ENCODE results near the gene INAFM1.

The INAFM1 gene

GRCh38 chr19:47274071-47274890, at the start of gene INAFM1:
INAFM1 (plus strand) TSS chr19:47274885; CDS start chr19:47274920, 35 bp downstream.
- DNase-seq: peak; percentile 100

GRCh38 chr19:47225746-47226425, 48.8 kb upstream of the INAFM1 start:
- peak; percentile 95 for DNase-seq

GRCh38 chr19:47226426-47227351, 48.0 kb upstream of the INAFM1 start:
- DNase-seq: peak; percentile 81

GRCh38 chr19:47227352-47228167, 47.1 kb upstream of the INAFM1 start:
- DNase-seq: peak; percentile 80

DNA sequence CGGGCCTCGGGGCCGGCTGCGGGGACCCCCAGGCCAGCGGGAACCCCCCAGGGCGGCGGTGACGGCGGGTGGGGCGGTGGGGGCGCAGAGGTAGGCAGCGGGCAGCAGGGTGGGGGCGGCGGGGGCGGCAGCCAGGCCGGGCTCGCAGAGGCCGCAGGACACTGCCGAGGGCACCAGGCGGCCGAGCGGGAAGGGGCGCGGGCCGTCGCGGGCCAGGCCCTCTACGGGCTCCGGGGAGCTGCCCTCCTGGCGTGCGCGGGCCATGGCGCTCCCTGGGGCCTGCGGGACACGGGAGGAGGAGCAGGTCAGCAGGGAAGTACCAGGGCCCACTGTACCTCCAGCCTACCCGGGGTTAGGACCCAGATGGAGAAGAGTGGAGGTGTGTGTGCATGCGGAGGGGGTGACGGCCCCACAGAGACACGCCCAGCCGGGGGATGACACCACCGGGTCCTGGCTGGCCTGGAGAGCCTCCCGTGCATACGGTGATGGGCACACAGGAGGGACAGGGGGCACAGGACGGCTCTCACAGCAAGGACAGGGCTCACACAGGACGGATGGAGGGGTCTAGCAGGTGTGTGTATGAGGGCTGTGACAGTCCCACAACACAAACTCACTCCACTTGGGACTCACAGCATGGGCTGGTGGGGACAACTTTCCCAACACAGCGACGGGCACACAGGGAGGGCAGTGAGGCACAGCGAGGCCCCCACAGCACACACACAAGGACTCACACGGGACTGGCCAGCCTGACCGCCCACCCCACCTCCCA, 46.3 kb upstream of the INAFM1 start:
- DNase-seq: peak; percentile 83

- DNase-seq: peak; percentile 75
Measured at GRCh38 chr19:47228937-47229675, 45.6 kb upstream of the INAFM1 start.

GRCh38 chr19:47229676-47230053, 45.0 kb upstream of the INAFM1 start:
- DNase-seq: peak; percentile 72

DNA sequence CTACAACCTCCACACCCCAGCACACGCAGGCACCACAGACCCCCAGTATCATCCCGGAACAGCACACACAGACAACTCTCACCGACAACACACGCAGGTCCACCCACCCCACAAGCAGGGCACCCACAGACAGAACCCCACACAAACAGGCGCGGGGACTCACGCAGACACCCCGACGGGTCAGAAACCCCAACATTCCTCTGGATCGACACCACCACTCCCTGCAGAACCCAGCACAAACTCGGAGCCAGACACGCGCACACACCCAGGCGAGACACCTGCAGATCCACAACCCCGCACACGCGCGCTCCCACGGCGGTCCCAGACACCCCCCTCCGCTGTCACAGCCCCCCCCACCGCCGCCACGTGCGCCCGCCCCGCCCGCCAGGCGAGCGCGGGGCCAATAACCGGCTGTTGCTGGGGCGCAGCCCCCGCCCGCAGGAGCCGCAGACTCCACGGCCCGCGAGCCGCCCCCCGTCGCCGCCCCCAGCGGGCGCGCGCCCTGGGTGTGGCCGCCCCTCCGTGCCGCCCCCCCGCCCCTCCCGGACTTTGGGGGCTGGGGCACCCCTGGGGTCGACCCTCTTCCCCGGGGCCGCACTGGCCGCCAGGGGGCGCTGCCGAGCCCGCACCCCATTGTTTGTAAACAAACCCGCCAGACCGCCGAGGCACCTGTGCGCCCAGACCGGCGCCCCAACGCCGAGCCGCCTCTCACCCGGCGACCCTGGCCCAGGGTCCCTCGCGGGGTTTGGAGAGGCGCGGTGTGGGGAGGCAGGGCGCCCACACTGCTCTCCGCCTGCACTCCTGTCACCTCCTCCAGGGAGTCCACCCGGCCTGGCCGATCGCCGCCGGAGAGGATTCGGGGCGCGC, 44.4 kb upstream of the INAFM1 start:
- DNase-seq: peak; percentile 94

DNA sequence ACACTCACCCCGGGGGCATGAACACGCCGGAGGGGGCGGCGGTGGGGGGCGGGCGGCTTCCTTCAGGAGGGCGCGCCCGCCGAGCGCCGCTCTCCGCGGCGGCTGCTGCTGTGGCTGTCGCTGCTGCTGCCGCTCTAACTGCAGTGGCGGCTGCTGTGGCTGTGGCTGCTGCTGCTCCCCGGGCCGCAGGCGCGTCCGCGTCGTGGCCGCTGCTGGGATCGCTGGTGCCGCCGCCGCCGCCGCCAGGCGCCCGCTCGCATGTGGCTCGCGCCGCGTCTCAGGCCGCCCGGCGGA, 43.8 kb upstream of the INAFM1 start, which contains the start of gene BBC3:
Gene BBC3 (minus strand): TSS at position 279 of the 294 bp plus-strand sequence. CDS start 2,768 bp downstream, outside the sequence.
- DNase-seq: no peak

DNA sequence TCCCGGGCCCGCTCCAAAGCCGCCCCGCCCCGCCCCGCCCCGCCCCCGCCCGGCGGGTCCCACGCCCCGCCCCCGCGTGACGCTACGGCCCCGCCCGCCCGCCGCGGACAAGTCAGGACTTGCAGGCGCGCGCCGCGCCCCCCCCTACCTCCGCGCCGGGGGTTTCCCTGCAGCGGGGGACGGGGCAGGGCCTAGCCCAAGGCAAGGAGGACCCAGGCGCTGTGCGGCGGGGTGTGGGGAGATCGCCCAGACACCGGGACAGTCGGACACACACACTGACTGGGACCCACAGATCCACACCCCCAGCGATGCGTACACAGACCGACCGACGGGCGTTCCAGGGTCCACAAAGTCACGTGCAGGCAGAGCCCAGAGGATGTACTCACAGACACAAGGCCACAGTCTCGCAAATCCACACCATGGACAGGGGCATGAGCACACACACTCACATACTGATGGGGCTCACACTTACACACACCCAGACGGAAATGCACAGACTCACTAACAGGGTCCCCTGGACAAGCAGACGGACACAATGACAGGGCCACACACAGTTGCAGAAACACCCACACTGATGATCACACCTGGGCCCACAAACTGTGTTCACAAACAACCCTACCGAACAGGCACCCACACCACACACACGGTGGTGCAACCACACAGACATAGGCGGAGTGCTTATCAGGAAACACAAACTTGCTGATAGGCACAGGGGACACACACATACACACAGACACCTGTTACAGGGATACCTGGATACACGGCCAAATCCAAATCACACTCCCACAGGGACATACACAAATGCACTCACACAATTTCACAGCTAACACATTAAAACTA, 43.2 kb upstream of the INAFM1 start:
- peak; percentile 97 for DNase-seq

GRCh38 chr19:47232422-47233211, 42.1 kb upstream of the INAFM1 start:
- peak; percentile 70 for DNase-seq

DNA sequence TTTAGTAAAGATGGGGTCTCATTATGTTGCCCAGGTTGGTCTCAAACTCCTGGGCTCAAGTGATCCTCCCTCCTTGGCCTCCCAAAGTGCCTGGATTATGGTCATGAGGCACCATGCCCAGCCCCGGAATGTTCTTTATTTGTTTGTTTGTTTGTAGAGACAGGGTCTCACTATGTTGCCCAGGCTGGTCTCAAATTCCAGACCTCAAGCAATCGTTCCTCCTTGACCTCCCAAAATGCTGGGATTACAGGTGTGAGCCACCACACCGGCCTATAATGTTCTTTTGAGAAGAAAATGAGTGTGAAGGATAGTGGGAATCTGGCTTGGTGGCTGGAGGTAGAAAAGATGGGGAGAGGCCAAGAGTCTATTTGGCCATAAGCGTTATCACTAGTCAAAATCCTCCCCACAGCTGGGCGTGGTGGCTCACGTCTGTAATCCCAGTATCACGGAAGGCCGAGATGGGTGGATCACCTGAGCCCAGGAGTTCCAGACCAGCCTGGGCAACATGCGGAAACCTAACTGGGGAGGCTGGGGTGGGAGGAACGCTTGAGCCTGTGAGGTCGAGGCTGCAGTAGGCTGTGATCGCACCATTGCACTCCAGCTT, 38.5 kb upstream of the INAFM1 start:
- DNase-seq: no peak

DNA sequence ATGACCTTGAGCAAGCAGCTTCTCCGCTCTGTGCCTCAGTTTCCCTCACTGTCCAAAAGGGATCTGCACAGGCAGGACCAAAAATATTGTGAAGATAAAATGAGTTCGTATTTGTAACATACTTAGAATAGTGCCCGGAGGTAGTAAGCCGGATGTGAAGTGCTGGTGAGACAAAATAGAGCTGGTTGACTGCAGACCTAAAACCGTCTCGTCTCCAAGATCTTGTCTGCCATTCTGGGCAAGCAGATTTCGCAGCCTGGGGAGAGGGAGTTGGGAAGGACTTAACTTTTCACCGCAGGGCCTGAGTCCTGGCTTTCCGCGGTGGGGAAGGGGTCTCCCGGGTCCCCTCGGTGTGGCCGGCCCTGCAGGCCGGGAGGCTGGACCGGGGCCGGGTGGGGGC, 35.5 kb upstream of the INAFM1 start:
- no peak for DNase-seq

DNA sequence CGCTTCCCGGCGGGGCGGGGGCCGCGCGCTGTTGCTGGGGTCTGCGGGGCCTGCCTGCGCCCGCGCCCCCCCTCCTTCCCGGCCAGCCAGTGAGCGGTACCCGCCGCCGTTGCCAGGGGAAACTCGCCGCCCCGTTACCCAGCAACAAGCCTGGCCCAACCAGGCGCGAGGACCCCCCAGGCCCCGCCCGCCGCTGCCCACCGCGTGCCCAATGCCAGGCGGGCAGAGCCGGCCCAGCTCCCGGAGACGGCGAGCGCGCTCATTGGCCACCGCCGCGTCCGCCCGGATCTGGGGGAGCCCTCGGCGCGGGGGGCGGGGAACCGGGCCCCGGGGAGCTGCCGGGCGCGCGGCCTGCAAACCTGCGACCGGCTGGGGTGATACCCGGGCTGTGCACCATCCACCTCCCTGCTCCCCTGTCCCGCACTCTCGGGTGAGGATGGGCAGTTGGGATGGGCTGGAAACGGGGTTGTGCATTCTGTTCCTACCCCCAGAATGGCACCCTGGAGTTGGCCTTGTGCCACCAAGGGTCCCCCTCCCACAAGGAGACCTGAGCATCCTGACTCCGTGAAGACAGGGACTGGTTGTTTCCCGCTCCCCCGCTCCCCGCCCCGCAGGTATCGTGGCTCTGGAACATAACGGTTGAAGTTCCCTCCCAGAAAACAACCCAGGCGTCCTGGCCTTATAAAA, 34.9 kb upstream of the INAFM1 start:
- peak; percentile 88 for DNase-seq

DNA sequence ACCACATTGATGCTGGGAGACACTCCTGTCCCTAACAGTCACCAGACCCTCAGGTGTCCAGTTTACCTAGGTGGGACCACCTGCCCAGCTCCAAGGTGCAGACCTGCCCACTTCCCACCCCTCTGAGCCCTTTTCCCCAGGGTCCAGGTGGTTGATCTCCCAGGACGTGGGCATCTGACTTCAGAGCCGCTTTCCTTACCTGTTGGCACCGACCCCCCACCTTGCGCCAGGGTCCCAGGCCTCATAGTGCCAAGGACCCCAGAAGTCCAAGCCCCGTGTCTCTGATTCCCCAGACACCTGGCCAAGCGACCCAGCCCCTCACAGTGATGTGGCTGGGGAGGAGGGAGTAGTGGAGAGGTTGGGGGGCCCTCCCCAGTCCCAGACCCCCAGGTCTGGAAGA, 34.1 kb upstream of the INAFM1 start:
- DNase-seq: no peak

DNA sequence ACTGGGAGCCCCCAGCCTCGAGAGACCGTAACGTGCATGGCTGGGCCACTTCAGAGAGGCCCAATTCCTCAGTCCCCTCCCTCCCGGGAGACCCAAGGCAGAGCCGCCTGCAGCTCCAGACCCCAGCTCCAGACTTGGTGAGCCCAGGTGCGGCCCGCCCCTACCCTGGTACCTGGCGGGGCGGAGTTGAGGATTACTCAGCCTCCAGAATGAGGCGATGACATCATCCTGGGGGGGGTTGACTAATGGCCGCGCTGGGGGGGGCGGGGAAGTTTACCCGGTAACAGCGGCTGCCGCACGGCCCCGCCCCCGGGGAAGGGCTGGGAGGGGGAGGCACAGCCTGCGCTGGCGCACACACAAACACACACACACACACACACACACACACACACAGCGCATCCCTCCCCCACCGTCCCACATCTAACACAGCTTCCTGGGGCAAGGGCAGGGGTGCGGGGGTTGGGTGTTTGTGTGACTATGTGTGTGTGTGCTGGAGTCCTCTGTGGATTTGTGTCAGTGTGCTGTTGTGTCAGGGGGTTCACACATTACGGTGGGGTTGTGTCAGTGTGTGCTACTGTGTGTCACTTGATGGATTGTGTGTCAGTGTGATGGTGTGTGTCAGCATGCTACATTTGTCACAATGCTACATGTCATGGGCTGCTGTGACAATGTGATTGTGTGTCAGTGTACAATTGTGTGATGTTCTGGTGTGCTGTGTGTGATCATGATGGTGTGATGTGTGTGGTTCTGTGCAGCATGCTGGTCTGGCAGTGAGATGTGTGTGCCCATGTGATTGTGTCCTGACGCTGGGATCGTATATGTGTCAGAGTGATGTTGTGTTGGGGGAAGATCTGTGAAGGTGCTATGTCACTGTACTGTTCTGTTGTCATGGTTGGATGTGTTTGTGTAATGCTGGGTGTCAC, 33.4 kb upstream of the INAFM1 start:
- peak; percentile 94 for DNase-seq
